ENCODE data around the gene GMPS. TPM values are rescaled to one million over a fixed set of nuclear protein-coding genes. Genes with fewer than 3 reads are reported as not detected.
"Not testable (repeated sequence)": the region's sequence is repeated elsewhere in the genome, so short reads cannot be mapped to it uniquely, and the experiment has no call there.

Gene GMPS
- total RNA-seq, 1 experiment from 2014 or later = 137 TPM

GRCh38 chr3:155861476-155862183 is 8.8 kb upstream of the GMPS start:
- in situ Hi-C loops (cut with HindIII; ENCODE audit: low pct_unique_long_range_greater_than_20kb, low sequenced_read_pairs) (no loop called here), intact Hi-C loops (cut with micrococcal nuclease; ENCODE audit: unreplicated experiment) (no loop called here)
- Histone ChIP-seq H3K36me3 (ENCODE audit: control insufficient read depth, insufficient read depth, low read length) (no peaks in the 10 kb centered on the region), H3K27me3 (ENCODE audit: control insufficient read depth, insufficient read depth, low read length) (no peaks in the 10 kb centered on the region), H3K4me1 (ENCODE audit: control insufficient read depth, insufficient read depth, low read length) (no peaks in the 10 kb centered on the region), H3K4me3 (ENCODE audit: low read depth in 2 of 2, low read length in 2 of 2) (no peak overlapping the region), H3K27ac (ENCODE audit: low read length) (no peak overlapping the region), H3K9me3 (ENCODE audit: control insufficient read depth, insufficient read depth, low read depth, low read length) (no peaks in the 10 kb centered on the region)
- CTCF ChIA-PET = interaction anchor here (1.0 kb wide), 1 partner anchor 56 kb away, joined by 6 read pairs; the partner anchor contains the start of gene C3orf33
- TF ChIP-seq CTCF (IDR thresholded peaks at IDR 0.05) (no peak), TCF7L2 (IDR thresholded peaks at IDR 0.05; ENCODE audit: low read depth, low read length) (no peak), REST (IDR thresholded peaks at IDR 0.05; ENCODE audit: insufficient read depth in 1 of 2, low read depth in 2 of 2, low read length in 1 of 2) (no peak), SIN3A (IDR thresholded peaks at IDR 0.05; ENCODE audit: borderline replicate concordance, insufficient read depth, low read depth, low read length) (no peak)
- no peak for ATAC-seq
- DNase-seq (ENCODE audit: low read depth, low spot score) = no peak
- POLR2A ChIA-PET = no interaction called here
- no TSS peak for BruUV-seq (replicated peaks)

DNA sequence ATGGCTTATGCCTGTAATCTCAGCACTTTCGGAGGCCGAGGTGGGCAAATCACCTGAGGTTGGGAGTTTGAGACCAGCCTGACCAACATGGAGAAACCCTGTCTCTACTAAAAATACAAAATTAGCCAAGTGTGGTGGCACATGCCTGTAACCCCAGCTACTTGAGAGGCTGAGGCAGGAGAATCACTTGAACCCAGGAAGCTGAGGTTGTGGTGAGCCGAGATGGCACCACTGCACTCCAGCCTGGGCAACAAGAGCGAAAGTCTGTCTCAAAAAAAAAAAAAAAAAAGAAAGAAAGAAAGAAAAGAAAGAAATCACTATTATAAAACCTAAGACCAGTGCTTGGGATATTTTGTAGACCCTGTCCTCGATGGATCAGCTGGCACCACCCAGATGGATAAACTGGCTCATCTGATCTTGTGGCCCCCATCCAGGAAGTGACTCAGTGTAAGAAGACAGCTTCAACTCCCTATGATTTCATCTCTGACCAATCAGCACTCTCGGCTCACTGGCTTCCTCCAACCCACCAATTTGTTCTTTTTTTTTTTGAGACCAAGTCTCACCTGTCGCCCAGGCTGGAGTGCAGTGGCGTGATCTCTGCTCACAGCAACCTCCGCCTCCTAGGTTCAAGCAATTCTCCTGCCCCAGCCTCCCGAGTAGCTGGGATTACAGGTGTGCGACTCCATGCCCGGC is 8.0 kb upstream of the GMPS start:
- H3K36me3 ChIP-seq (ENCODE audit: control insufficient read depth, insufficient read depth, low read length); H3K27me3 ChIP-seq (ENCODE audit: control insufficient read depth, insufficient read depth, low read length); DNase-seq (ENCODE audit: low read depth, low spot score); POLR2A ChIA-PET; BruUV-seq (replicated peaks); H3K4me3 ChIP-seq (ENCODE audit: low read depth in 2 of 2, low read length in 2 of 2); H3K27ac ChIP-seq (ENCODE audit: low read length); in situ Hi-C loops (cut with HindIII; ENCODE audit: low pct_unique_long_range_greater_than_20kb, low sequenced_read_pairs); ATAC-seq; H3K4me1 ChIP-seq (ENCODE audit: control insufficient read depth, insufficient read depth, low read length); CTCF ChIA-PET; intact Hi-C loops (cut with micrococcal nuclease; ENCODE audit: unreplicated experiment); H3K9me3 ChIP-seq (ENCODE audit: control insufficient read depth, insufficient read depth, low read depth, low read length): not testable (repeated sequence)

DNA sequence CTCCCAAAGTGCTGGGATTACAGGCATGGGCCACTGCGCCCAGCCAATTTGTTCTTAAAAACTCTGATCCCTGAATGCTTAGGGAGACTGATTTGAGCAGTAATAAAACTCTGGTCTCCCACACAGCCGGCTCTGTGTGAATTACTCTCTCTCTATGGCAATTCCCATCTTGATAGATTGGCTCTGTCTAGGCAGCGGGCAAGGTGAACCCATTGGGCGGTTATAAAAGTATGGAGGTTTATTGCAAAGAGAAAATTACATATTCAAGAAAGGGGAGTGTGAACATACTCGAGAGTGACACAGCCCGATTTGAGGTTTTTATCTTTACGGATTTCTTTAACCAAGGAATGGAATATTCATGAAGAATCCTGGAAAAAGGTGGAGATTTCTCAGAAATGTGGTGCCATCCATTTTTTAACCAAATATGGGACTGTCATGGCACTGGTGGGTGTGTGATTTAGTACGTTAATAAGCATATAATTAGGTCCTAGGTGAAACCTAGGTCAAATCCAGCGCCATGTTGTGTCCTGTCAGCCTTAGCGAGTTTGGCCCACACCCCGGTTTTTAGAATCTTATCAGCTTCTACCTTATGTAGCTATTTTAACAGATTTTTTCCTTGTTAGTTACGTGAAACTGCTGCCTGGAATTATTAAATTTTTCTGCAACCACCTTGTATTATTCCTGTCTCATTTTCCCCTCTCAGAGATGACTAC is 7.2 kb upstream of the GMPS start:
- H3K4me3 ChIP-seq (ENCODE audit: low read depth in 2 of 2, low read length in 2 of 2) = no peak overlapping the region
- H3K27ac ChIP-seq (ENCODE audit: low read length) = no peak overlapping the region
- H3K27me3 ChIP-seq (ENCODE audit: control insufficient read depth, insufficient read depth, low read length) = no peaks in the 10 kb centered on the region
- TF ChIP-seq POLR2AphosphoS5 (IDR thresholded peaks at IDR 0.05; ENCODE audit: low read depth, low read length) = no peak
- TF ChIP-seq TCF7L2 (IDR thresholded peaks at IDR 0.05; ENCODE audit: low read depth, low read length) = no peak
- TF ChIP-seq SIN3A (IDR thresholded peaks at IDR 0.05; ENCODE audit: borderline replicate concordance, insufficient read depth, low read depth, low read length) = no peak
- TF ChIP-seq REST (IDR thresholded peaks at IDR 0.05; ENCODE audit: insufficient read depth in 1 of 2, low read depth in 2 of 2, low read length in 1 of 2) = no peak
- TF ChIP-seq CTCF (IDR thresholded peaks at IDR 0.05) = no peak
- intact Hi-C loops (cut with micrococcal nuclease; ENCODE audit: unreplicated experiment) (no loop called here), in situ Hi-C loops (cut with HindIII; ENCODE audit: low pct_unique_long_range_greater_than_20kb, low sequenced_read_pairs) (no loop called here)
- no peaks in the 10 kb centered on the region for H3K9me3 ChIP-seq (ENCODE audit: control insufficient read depth, insufficient read depth, low read depth, low read length)
- BruUV-seq (replicated peaks) = no TSS peak
- no peaks in the 10 kb centered on the region for H3K36me3 ChIP-seq (ENCODE audit: control insufficient read depth, insufficient read depth, low read length)
- no peak for DNase-seq (ENCODE audit: low read depth, low spot score)
- H3K4me1 ChIP-seq (ENCODE audit: control insufficient read depth, insufficient read depth, low read length) = no peaks in the 10 kb centered on the region
- ChIA-PET POLR2A (no interaction called here), CTCF (no interaction called here)
- ATAC-seq = no peak

All from Panc1 (cell line).